Testis (tissue), 2 donors: ENCODE measurements around the gene LRRC8C.

ENCODE experiments used
- POLR2A ChIP-seq: fragments of 450-650 bp; IDR thresholded peaks from one replicate; pipeline ENCODE4 v1.6.1; 2017; ENCODE audit warnings: antibody characterized with exemption, mild to moderate bottlenecking, moderate library complexity
- TF ChIP-seq, protein P1 (sequence below), 3 experiments: fragments of 450-650 bp in 2 of 3; fragments of 200-600 bp in 1 of 3; sonication (generic) in 1 of 3; IDR thresholded peaks; one replicate each; pipeline ENCODE4 v1.5.1; 2016 to 2019; ENCODE audit warnings: antibody characterized with exemption in 3 of 3, mild to moderate bottlenecking in 2 of 3, moderate library complexity in 1 of 3

DNA sequence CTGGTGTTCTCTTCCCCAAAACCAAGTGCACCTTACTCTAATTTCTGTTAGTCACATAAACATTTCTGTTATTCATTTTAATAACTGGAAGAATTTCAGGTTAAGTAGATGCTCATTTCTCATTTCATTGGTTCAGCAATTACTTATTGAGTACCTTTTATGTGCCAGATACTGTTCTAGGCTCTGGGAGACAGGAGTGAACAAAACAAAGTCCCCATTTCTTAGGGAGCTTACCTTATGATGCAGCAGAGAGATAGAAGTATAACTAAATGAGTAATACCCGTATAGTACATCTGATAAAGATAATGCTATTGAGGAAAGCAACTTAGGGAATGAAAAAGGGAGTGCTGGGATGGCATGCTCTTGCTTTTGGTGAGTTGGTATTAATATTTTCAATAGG, 33.7 kb downstream of the LRRC8C start:
- TF ChIP-seq, protein P1, sequence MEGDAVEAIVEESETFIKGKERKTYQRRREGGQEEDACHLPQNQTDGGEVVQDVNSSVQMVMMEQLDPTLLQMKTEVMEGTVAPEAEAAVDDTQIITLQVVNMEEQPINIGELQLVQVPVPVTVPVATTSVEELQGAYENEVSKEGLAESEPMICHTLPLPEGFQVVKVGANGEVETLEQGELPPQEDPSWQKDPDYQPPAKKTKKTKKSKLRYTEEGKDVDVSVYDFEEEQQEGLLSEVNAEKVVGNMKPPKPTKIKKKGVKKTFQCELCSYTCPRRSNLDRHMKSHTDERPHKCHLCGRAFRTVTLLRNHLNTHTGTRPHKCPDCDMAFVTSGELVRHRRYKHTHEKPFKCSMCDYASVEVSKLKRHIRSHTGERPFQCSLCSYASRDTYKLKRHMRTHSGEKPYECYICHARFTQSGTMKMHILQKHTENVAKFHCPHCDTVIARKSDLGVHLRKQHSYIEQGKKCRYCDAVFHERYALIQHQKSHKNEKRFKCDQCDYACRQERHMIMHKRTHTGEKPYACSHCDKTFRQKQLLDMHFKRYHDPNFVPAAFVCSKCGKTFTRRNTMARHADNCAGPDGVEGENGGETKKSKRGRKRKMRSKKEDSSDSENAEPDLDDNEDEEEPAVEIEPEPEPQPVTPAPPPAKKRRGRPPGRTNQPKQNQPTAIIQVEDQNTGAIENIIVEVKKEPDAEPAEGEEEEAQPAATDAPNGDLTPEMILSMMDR (IDR thresholded peaks at IDR 0.05): no peak
- no peak for TF ChIP-seq POLR2A
